Activated CD8-positive, alpha-beta memory T cell treated with anti-CD3 and anti-CD28 coated beads, Interleukin-2, amount 10 ng/mL, durations not matched to agents 7 days and 5 days (primary cell): Measurements from ENCODE around the gene AKNA. TPM values are rescaled to one million over a fixed set of nuclear protein-coding genes. Genes with fewer than 3 reads are reported as not detected.
"Not testable (repeated sequence)": the region's sequence is repeated elsewhere in the genome, so short reads cannot be mapped to it uniquely, and the experiment has no call there.

Experiments
- ATAC-seq: fragments of 150-1000 bp; cut with Tn5 transposase; one replicate; pipeline ENCODE4 v1.10.0; 2021; ENCODE audit warnings: moderate library complexity
- CTCF ChIA-PET: fragments of 350-600 bp; sonication (Branson Sonifier 250); formaldehyde crosslinking; loops from one replicate; lab custom pipeline; 2021; ENCODE audit warnings: antibody characterized with exemption; lab: Charles Lee
- DNase-seq: peaks from one replicate; pipeline ENCODE4 v3.0.0-alpha.2; 2020
- H3K27ac Mint-ChIP-seq: one replicate; pipeline ENCODE4 v1.8.0; 2021; ENCODE audit warnings: mild to moderate bottlenecking, mixed read lengths
- H3K27me3 Mint-ChIP-seq: one replicate; pipeline ENCODE4 v1.8.0; 2021; ENCODE audit warnings: mixed read lengths
- H3K36me3 Mint-ChIP-seq: one replicate; pipeline ENCODE4 v1.8.0; 2021; ENCODE audit warnings: mild to moderate bottlenecking, mixed read lengths
- H3K4me1 Mint-ChIP-seq: one replicate; pipeline ENCODE4 v1.8.0; 2021; ENCODE audit warnings: mixed read lengths
- H3K4me3 Mint-ChIP-seq: one replicate; pipeline ENCODE4 v1.8.0; 2021; ENCODE audit warnings: mild to moderate bottlenecking, moderate library complexity, mixed read lengths
- H3K9me3 Mint-ChIP-seq: one replicate; pipeline ENCODE4 v1.8.0; 2022; ENCODE audit warnings: low read depth, mixed read lengths
- total RNA-seq, 2 experiments: library from RNA; stranded (reverse); gene quantifications; one replicate each; pipeline ENCODE4 v1.2.3, GENCODE V29; 2021

The AKNA gene
- total RNA-seq, 2 experiments from 2014 or later = 432 to 500 TPM

DNA sequence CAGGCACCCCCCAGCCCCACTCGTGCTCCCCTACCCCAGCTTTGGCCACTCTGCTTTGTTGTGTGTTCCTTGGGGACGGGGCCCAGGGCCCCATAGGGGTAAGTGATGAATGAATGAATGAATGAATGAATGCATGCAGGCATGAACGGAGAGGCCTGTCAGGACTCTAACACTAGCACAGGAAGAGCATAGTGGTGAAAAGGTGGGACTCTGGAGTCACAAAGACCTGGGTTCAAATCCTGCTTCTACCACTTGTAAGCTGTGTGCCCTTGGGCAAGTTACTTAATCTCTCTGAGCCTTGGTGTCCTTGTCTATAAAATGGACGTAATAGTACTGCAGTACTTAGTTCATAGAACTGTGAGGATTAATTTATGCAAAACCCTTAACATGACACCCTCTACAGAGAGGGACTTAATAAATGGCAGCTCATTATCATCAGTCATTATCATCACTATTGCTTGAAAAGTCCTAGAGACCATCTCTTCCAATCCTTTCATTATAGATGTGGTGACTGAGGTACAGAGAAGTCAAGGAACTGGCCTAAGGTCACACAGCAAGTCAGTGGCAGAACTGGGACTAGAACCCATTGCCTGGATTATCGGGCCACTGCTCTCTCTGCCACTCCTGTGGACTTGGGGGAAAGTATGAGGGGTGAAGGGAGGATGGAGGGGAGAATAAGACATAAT lies 44.9 kb downstream of the AKNA start:
- DNase-seq = no peak
- no peak for ATAC-seq
- Mint-ChIP-seq H3K9me3 (no peaks in the 10 kb centered on the region), H3K36me3 (peaks cover 86% of the 10 kb centered on the region), H3K27ac (peak overlapping the region; percentile 34), H3K27me3 (no peaks in the 10 kb centered on the region), H3K4me3 (no peak overlapping the region), H3K4me1 (peaks cover 19% of the 10 kb centered on the region)
- CTCF ChIA-PET = interaction anchor here (8.4 kb wide), 1 partner anchor 42 kb away, joined by 55 read pairs; the partner anchor contains the start of gene AKNA

DNA sequence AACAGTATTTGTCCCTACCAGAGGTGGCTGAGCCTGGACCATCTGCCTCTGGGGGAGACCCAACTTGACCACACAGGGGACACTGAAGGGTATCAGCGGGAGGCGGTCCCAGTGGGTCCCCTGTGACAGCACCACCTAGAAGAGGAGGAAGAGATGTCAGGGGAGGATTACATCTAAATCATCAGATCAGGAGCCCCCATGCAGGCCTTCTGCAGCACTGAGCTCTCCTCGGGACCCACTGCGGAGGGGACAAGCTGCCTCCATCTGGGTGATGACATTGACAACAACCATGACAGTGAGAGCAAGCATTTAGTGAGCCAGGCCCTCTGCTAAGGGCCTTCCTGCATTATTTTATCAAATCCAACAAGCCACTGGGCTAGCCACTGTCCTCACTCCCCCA lies 45.8 kb downstream of the AKNA start:
- CTCF ChIA-PET = interaction anchor here (0.6 to 8.4 kb wide), 3 partner anchors 11 to 43 kb away, joined by 3 to 55 read pairs (median 3); partner anchors contain the start of gene AKNA
- H3K27ac Mint-ChIP-seq = peak overlapping the region; percentile 21
- H3K4me3 Mint-ChIP-seq = no peak overlapping the region
- peaks cover 89% of the 10 kb centered on the region for H3K36me3 Mint-ChIP-seq
- no peaks in the 10 kb centered on the region for H3K27me3 Mint-ChIP-seq
- H3K9me3 Mint-ChIP-seq = no peaks in the 10 kb centered on the region
- H3K4me1 Mint-ChIP-seq = peaks cover 17% of the 10 kb centered on the region
- DNase-seq (no peak), ATAC-seq (no peak)

DNA sequence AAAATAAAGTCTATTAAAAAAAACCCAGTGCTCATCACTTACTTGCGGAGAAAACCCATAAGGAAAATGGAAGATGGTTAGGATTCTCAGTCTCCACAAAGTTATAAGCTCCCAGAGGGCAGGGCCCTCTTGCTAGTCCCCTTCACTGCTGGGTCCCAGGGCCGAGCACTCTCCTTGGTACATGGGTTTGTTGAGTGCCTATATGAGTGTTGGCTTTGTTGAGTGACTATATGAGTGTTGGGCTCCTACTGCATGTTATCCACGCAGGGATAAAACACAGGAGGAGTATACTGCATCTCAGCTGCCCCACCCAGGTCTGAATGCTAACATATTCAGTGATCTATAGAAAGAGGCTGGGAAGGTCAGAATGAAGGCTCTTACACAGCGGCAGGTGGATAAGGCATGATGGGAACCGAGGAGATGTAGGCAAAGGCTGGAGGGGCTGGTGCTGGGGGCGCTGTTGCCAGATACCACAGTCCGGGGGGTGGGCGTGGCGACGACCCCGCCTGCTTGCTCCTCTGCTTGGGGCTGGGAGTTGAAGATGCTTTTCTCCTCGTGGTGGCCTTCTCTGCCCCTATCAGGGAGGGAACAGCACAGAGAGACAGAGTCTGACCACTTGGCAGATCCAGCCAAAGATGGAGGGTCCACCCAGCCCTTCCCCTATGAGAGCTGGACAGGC lies 46.5 kb downstream of the AKNA start:
- no peak overlapping the region for H3K4me3 Mint-ChIP-seq
- CTCF ChIA-PET = interaction anchor here (0.8 to 8.4 kb wide), 2 partner anchors 12 to 44 kb away, joined by 3 to 55 read pairs; partner anchors contain the start of gene AKNA
- H3K27ac Mint-ChIP-seq = peak overlapping the region; percentile 24
- no peak for ATAC-seq
- no peaks in the 10 kb centered on the region for H3K27me3 Mint-ChIP-seq
- H3K9me3 Mint-ChIP-seq = no peaks in the 10 kb centered on the region
- peaks cover 17% of the 10 kb centered on the region for H3K4me1 Mint-ChIP-seq
- no peak for DNase-seq
- peaks cover 88% of the 10 kb centered on the region for H3K36me3 Mint-ChIP-seq

DNA sequence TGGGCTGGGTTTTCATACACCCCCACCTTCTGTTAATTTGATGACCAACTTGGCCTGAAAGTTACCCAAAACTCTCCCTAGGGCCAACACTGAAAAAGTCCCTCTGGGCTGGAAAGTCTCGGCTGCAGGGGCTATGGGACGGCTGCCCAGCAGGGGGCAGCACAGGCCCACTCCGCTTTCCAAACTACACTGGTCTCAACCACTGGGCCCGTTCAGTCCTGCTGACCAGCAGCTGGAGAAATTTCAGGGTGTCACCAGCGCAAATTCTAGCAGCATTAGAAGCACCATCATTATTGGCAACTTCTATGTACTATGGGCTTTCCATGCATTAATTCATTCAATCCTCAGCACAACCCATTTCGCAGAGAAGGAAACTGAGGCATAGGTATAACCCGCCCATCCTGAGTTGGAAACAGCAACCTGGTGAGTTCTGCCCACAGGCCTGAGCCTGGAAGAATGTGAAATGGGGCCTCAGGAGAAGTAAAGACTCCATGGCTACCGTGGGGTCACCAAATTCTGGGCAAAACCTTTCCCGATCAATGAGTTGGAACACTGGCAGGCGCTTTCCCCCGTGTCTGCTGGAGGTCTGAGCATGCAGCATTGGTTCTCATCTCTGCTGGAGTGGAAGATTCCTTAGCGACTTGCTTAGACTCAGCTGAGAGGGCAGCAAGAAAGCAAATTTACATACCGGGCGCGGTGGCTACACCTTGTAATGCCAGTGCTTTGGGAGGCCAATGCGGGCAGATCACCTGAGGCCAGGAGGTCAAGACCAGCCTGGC lies 48.5 kb downstream of the AKNA start:
- Mint-ChIP-seq H3K36me3 (peaks cover 87% of the 10 kb centered on the region), H3K27me3 (no peaks in the 10 kb centered on the region), H3K4me1 (peaks cover 19% of the 10 kb centered on the region), H3K9me3 (no peaks in the 10 kb centered on the region), H3K4me3 (no peak overlapping the region), H3K27ac (peak overlapping the region; percentile 36)
- peak; percentile 61 for DNase-seq
- ATAC-seq = peak; percentile 63
- CTCF ChIA-PET = interaction anchor here (1.1 to 8.4 kb wide), 14 partner anchors 11 to 168 kb away, joined by 3 to 55 read pairs (median 6); partner anchors contain the start of gene AKNA

DNA sequence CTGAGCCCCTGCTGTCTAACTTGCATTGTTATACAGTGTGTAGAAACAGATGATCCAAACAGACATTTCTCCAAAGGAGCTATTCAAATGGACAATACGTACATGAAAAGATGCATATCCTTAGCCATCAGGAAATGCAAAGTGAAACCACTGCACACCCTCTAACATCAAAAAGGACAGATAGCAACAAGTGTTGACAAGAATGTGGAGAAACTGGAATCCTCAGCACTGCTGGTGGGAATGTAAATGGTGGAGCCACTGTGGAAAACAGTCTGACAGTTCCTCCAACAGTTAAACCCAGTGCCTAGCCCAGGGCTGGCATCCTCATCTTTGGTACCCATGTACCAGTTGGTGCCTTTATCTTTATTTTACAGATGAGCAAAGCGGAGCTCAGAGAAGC lies 49.6 kb downstream of the AKNA start:
- Mint-ChIP-seq H3K27me3 (no peaks in the 10 kb centered on the region), H3K9me3 (no peaks in the 10 kb centered on the region), H3K4me1 (peaks cover 16% of the 10 kb centered on the region), H3K36me3 (peaks cover 79% of the 10 kb centered on the region), H3K4me3 (no peak overlapping the region), H3K27ac (no peak overlapping the region)
- no peak for ATAC-seq
- DNase-seq = no peak
- CTCF ChIA-PET = interaction anchor here (0.7 to 8.4 kb wide), 11 partner anchors 14 to 315 kb away, joined by 3 to 55 read pairs (median 4); partner anchors contain the start of gene AKNA

DNA sequence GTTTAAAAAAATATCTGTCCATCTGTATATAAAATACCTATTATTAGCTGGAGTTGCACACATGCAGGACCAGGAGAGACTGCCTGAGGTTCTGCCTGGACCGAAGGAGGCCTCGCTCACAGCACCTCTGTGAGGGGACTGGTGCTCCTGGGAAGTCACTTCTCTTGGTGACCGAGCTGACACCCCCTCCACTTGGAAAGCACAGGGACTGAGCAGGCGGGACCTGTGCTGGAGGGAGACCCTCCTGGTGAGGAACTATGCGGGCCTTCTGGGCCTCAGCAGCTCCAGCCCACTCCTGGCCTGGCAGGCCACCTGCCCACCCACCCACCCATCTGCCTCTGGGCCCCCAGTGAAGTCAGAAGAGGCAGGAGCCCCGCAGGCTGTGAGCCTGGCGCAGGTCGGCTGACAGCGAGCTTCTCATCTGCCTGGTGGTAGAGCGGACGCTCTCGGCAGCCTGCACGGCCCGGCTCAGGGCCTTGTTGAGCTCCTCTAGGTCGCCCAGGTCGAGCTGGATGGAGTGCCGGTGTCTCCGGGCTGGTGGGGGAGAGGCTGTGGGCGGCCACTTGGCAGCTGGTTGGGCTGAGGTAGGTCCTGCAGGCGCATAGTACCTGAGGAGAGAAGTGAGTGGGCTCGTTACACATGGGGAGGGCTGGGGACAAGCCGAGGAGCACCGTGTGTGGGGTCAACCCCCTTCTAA lies 50.9 kb downstream of the AKNA start:
- CTCF ChIA-PET = interaction anchor here (1.3 to 8.4 kb wide), 3 partner anchors 37 to 62 kb away, joined by 3 to 55 read pairs (median 4); partner anchors contain the start of gene AKNA
- Mint-ChIP-seq H3K27ac (no peak overlapping the region), H3K36me3 (peaks cover 68% of the 10 kb centered on the region), H3K27me3 (no peaks in the 10 kb centered on the region), H3K9me3 (no peaks in the 10 kb centered on the region), H3K4me3 (no peak overlapping the region), H3K4me1 (peaks cover 14% of the 10 kb centered on the region)
- DNase-seq (no peak), ATAC-seq (no peak)

DNA sequence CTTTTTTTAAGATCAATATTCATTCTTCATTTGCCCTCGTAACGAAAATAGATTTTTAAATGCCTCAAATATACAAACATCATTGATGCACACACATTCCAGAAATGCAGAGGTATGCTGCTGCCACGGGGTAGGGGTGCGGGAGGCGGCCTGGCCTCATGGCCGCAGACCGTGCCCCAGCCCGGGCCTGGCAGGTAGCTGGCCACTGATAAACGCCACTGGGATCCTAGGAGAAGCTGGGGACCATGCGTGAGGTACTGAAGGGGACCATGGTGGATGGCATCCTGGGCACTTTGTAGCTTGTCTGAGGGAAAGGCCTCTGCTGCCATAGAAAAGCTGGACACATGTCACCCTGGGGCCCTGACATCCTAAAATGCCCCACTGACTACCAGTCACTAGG lies 51.6 kb downstream of the AKNA start:
- CTCF ChIA-PET = interaction anchor here (1.3 kb wide), 1 partner anchor 37 kb away, joined by 3 read pairs; no protein-coding TSS in a partner anchor
- no peak overlapping the region for H3K27ac Mint-ChIP-seq
- H3K4me1 Mint-ChIP-seq = peaks cover 12% of the 10 kb centered on the region
- no peaks in the 10 kb centered on the region for H3K27me3 Mint-ChIP-seq
- no peaks in the 10 kb centered on the region for H3K9me3 Mint-ChIP-seq
- DNase-seq (no peak), ATAC-seq (no peak)
- no peak overlapping the region for H3K4me3 Mint-ChIP-seq
- peaks cover 62% of the 10 kb centered on the region for H3K36me3 Mint-ChIP-seq

DNA sequence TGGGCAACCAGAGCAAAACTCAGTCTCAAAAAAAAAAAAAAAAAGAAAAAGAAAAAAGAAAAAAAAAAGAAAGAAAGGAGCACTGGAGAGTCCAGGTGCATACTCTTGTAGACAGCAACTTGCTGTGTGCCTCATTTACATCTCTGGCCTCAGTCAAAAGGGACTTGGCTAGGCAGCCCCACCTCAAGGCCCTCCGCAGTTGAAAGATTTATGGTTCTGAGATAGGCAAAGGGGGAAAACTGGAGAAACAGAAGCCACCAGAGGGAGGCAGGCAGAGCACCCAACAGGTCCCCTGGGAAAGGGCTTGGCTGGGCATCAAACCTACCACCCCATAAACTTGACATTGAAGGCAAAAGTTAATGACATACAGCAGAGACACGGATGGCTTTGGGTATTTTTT lies 52.0 kb downstream of the AKNA start:
- Mint-ChIP-seq H3K27ac (no peak overlapping the region), H3K36me3 (peaks cover 59% of the 10 kb centered on the region), H3K4me3 (no peak overlapping the region), H3K4me1 (peaks cover 11% of the 10 kb centered on the region), H3K27me3 (no peaks in the 10 kb centered on the region), H3K9me3 (no peaks in the 10 kb centered on the region)
- ATAC-seq (no peak), DNase-seq (no peak)
- CTCF ChIA-PET = interaction anchor here (1.3 kb wide), 1 partner anchor 38 kb away, joined by 3 read pairs; no protein-coding TSS in a partner anchor

DNA sequence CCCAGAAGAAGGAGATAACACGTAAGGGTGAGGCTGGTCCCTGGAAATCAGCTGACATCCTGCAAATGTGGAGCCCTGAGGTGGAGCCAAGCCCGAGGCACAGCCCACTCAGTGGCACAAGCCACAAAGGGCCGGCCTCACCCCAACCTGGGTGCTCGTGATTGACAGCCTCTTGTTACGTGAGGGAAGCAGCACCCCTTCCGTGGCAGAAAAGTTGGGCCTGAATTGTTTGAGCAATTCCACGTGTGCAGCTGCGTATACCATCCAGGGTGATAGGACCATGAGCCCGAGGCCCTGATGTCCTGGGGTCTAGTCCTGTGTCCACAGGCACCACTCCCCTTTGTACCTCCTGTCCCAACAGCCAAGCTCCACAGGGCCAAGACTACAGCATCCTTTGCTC lies 53.3 kb downstream of the AKNA start:
- H3K36me3 Mint-ChIP-seq = peaks cover 48% of the 10 kb centered on the region
- no peaks in the 10 kb centered on the region for H3K9me3 Mint-ChIP-seq
- H3K4me1 Mint-ChIP-seq = peaks cover 5% of the 10 kb centered on the region
- H3K27ac Mint-ChIP-seq = no peak overlapping the region
- no peak for DNase-seq
- no peak for ATAC-seq
- CTCF ChIA-PET = no interaction called here
- no peaks in the 10 kb centered on the region for H3K27me3 Mint-ChIP-seq
- no peak overlapping the region for H3K4me3 Mint-ChIP-seq

DNA sequence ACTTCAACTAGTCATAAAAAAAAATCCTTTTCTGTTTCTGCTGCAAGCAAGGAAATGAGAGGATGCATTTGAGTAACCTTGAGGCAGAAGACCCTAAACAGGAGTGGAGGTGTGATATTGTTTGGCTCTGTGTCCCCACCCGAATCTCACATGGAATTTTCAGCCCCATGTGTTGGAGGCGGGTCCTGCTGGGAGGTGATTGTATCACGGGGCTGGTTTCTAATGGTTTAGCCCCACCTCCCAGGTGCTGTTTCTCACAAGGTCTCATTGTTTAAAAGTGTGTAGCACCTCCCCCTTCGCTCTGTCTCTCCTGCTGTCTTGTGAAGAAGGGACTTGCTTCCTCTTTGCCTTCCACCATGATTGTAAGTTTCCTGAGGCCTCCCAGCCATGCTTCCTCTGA lies 54.1 kb downstream of the AKNA start:
- peaks cover 40% of the 10 kb centered on the region for H3K36me3 Mint-ChIP-seq
- CTCF ChIA-PET = not testable (repeated sequence)

DNA sequence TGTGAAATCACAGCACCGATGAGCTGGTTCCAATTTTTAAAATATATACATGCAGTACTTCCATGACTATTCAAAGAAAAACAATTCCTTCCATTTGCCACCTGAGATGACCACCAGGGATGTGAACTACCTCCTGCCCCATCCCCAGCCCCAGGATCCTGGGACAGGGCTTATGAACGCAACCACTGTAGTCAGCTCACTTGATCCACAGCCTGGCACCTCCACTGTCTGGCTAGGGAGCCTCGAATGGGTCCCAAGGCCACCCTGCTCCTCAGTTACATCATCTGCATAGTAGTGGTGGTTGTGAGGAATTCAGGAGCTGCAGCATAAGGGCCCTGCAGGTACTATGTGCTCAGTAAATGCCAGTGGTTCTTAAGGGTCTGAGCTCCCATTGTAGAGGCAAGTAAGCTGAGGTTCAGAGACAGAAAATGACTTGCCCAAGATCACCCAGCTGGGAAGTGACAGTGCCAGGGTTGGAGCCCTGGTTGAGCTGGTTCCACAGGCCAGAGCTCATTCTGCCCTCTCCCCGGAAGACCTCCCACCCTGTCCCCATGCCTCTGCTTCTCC lies 55.2 kb downstream of the AKNA start:
- CTCF ChIA-PET, H3K9me3 Mint-ChIP-seq, H3K4me3 Mint-ChIP-seq, H3K4me1 Mint-ChIP-seq, H3K27me3 Mint-ChIP-seq, DNase-seq: not testable (repeated sequence)
- peak; percentile 9 for ATAC-seq
- Mint-ChIP-seq H3K27ac (peak overlapping the region; percentile 67), H3K36me3 (peaks cover 29% of the 10 kb centered on the region)

More for the DNA sequence above, 54.1 kb downstream of the AKNA start:
- DNase-seq, H3K4me3 Mint-ChIP-seq, H3K27ac Mint-ChIP-seq, H3K9me3 Mint-ChIP-seq, H3K4me1 Mint-ChIP-seq, ATAC-seq, H3K27me3 Mint-ChIP-seq: not testable (repeated sequence)
